GM21723 (cell line): ENCODE results near the gene MARK4.
"Not testable (repeated sequence)": the region's sequence is repeated elsewhere in the genome, so short reads cannot be mapped to it uniquely, and the experiment has no call there.

Experiments used
- ATAC-seq: cut with Tn5 transposase; IDR thresholded peaks from one replicate; pipeline ENCODE4 v1.9.1; 2021; ENCODE audit warnings: mild to moderate bottlenecking, moderate library complexity; ENCODE audit not compliant: unreplicated experiment

MARK4 gene

GRCh38 chr19:45334881-45335280, 83.8 kb downstream of the MARK4 start:
- ATAC-seq: not testable (repeated sequence)

- no peak for ATAC-seq
These were observed 85.7 kb downstream of the MARK4 start for GRCh38 chr19:45336696-45337251.

GRCh38 chr19:45339629-45340028, 88.6 kb downstream of the MARK4 start:
- no peak for ATAC-seq

- ATAC-seq: no peak
These were observed 89.3 kb downstream of the MARK4 start, which contains the start of gene KLC3 for GRCh38 chr19:45340232-45340898. TSS of gene KLC3 (plus strand) at chr19:45340750. CDS start at chr19:45345542, 4,792 bp downstream.

GRCh38 chr19:45340899-45341453, 89.9 kb downstream of the MARK4 start:
- ATAC-seq: no peak

- no peak for ATAC-seq
These were observed 91.8 kb downstream of the MARK4 start for GRCh38 chr19:45342911-45343310.

GRCh38 chr19:45344621-45345505, 93.8 kb downstream of the MARK4 start:
- no peak for ATAC-seq

GRCh38 chr19:45345506-45345860, 94.4 kb downstream of the MARK4 start:
- no peak for ATAC-seq

GRCh38 chr19:45346449-45346848, 95.4 kb downstream of the MARK4 start:
- no peak for ATAC-seq

- ATAC-seq: no peak
These were observed 96.7 kb downstream of the MARK4 start for GRCh38 chr19:45347570-45348366.

GRCh38 chr19:45348367-45349125, 97.5 kb downstream of the MARK4 start:
- ATAC-seq: no peak

- no peak for ATAC-seq
These were observed 98.0 kb downstream of the MARK4 start for GRCh38 chr19:45349126-45349415.

- ATAC-seq: no peak
These were observed 98.4 kb downstream of the MARK4 start for GRCh38 chr19:45349430-45349941.

GRCh38 chr19:45350477-45351058, 99.5 kb downstream of the MARK4 start:
- ATAC-seq: no peak

GRCh38 chr19:45351401-45351952, 100.4 kb downstream of the MARK4 start:
- ATAC-seq: no peak

GRCh38 chr19:45352062-45352461, 101.0 kb downstream of the MARK4 start:
- no peak for ATAC-seq

- ATAC-seq: no peak
These were observed 101.4 kb downstream of the MARK4 start for GRCh38 chr19:45352471-45352870.

- ATAC-seq: no peak
These were observed 102.1 kb downstream of the MARK4 start for GRCh38 chr19:45352914-45353796.
